GM19468 (cell line): ENCODE measurements around the gene MTHFD1L.
"Not testable (repeated sequence)": the region's sequence is repeated elsewhere in the genome, so short reads cannot be mapped to it uniquely, and the experiment has no call there.

ENCODE experiments used
- ATAC-seq: cut with Tn5 transposase; IDR thresholded peaks from one replicate; pipeline ENCODE4 v1.9.1; 2021; ENCODE audit warnings: mild to moderate bottlenecking, moderate library complexity, moderate number of reproducible peaks; ENCODE audit not compliant: unreplicated experiment; ENCODE audit errors: extremely low read depth

Gene MTHFD1L

DNA sequence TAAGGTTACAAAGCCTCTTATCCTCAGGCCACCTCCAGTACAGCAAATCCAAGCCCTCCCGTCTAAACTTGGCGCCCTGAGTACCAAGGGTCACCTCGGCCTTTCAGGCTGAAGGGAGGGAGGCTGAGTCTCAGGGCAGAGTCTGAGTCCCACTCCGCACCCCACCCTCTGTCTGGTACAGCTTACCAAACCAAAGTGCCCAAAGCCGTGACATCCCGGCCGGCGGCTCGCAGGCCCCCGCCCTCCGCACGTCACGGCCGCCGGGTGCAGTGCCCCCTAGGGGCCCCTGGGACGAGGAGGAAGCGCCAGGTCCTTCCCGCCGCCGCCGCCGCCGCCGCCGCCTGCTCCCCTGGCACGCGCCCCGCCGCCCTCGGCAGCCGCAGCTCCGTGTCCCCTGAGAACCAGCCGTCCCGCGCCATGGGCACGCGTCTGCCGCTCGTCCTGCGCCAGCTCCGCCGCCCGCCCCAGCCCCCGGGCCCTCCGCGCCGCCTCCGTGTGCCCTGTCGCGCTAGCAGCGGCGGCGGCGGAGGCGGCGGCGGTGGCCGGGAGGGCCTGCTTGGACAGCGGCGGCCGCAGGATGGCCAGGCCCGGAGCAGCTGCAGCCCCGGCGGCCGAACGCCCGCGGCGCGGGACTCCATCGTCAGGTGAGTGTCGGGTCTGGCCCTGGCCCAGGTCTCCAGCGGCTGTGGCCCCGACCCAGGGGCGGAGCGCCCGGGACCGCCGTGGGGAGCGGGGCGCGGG, at the start of gene MTHFD1L:
Gene MTHFD1L (plus strand): TSS at position 297 of the 741 bp plus-strand sequence. CDS start 121 bp downstream, at position 418.
- ATAC-seq = peak; percentile 54

DNA sequence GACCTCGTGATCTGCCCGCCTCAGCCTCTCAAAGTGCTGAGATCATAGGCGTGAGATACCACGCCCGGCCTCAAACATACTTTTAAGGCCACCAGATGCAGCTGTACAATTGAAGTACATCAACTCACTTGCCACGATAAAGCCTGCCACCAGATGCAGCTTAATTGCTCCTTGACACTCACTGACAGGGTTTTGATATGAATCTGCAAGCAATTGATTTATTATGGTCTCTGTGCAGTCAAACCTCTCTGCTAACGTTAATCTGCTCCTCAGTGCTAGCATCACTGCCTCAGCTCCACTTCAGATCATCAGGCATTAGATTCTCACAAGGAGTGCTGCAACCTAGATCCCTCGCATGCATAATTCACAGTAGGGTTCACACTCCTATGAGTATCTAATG, 48.9 kb upstream of the MTHFD1L start:
- ATAC-seq = not testable (repeated sequence)

DNA sequence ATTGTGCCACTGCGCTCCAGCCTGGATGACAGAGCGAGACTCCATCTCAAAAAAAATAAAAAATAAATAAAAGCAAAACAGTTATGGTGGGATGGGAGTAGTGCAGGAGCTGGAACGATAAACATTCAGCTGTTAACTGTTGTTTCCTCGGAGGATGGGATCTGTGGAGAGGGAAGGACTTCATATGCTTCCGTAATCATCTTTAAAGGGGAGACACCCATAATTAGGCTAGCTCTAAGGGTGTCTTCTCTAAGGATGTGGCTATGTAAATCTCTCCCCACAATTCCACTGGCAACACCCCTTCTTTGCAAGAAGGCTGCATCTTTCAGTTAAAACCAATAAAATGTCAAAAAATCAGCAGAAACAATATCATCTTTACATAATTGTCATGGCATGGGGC, 42.6 kb upstream of the MTHFD1L start:
- ATAC-seq = no peak

GRCh38 chr6:150826788-150827187, 38.7 kb upstream of the MTHFD1L start:
- no peak for ATAC-seq

DNA sequence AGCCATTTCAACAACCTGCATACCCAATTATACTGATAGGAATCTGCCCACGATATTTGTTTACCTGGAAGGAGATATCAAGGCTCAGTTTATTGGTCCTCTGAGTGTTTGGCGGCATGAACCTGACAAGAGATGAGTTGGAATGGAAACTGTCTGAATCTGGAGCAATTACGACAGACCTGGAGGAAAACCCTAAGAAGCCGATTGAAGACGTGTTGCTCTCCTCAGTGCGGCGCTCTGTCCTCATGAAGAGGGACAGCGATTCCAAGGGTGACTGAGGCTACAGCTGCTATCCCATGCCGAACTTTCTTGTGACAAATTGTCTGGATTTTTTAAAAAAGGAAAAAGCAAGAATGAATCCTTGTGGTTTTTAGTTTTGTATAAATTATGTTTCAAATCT, 37.4 kb upstream of the MTHFD1L start:
- ATAC-seq = not testable (repeated sequence)

GRCh38 chr6:150830439-150831165, 34.9 kb upstream of the MTHFD1L start:
- ATAC-seq = no peak

- no peak for ATAC-seq
These were observed 33.9 kb upstream of the MTHFD1L start for GRCh38 chr6:150831577-150831976.

DNA sequence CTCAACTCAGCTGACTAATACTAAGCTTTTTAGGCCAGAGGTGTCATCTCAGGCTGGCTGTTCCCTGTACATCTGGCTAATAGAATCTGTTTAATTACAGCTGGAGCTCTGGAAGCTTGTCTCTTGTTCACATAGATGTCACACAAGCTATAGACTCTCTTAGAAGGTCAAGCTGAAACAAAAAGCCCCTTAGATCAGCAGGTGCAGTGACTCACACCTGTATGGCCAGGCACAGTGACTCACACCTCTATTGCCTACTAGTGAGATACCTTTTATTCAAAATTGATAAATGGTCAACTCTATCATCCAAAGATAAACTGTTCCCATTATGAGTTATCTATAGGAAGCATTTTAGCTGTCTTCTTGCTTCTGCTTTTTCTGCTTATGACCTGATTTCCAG, 29.9 kb upstream of the MTHFD1L start:
- ATAC-seq = no peak

DNA sequence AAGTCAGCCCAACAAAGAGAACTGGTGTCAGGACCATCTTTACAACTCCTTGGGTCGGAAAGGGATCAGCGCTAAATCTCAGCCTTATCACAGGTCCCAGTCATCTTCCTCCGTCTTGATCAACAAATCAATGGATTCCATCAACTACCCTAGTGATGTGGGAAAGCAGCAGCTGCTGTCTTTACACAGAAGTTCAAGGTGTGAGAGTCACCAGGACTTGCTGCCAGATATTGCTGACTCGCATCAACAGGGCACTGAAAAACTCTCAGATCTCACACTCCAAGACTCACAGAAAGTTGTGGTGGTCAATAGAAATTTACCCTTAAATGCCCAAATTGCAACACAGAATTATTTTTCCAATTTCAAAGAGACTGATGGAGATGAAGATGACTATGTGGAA, 25.3 kb upstream of the MTHFD1L start:
- ATAC-seq = no peak

- no peak for ATAC-seq
These were observed 24.3 kb upstream of the MTHFD1L start for GRCh38 chr6:150841189-150841588.

- ATAC-seq = no peak
These were observed 23.8 kb upstream of the MTHFD1L start for GRCh38 chr6:150841697-150842096.

DNA sequence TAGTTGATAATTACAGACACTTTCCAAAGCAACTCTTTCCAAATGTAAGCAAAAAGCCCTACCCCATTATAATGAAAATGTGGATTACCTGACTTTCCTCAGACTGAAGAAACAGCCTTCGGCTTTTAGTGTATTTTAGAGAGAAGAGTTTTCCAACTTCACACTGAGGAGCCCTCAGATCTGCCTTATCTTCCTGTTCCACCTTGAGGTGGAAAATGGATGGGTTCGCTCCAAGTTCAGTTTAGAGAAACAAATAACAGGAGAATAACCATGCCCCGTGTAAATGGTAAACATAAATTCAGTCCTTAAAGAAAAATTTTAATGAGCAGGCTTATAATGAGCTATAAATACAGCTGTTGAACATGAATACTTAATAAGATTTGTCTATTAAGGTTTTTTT, 21.1 kb upstream of the MTHFD1L start:
- ATAC-seq = no peak

GRCh38 chr6:150846641-150847040, 18.9 kb upstream of the MTHFD1L start:
- no peak for ATAC-seq

DNA sequence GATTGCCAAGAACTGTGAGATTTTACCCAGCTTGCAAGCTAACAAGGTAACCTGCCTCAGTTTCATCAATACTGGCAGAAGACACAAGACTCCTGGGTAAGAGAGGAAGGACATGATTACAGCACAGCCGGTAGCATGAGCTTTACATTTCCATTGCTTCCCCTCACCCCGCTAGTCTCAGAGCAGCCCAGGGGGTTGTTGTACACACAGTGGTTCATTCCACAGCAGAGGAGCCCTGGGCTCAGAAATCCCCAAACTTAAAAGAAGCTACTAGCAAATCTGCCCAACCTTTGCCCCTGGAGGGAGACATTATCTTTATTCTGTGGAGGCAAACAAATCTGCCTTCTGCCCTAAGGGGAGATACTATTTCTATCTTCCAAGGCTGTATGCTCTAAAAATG, 17.1 kb upstream of the MTHFD1L start:
- ATAC-seq = no peak

DNA sequence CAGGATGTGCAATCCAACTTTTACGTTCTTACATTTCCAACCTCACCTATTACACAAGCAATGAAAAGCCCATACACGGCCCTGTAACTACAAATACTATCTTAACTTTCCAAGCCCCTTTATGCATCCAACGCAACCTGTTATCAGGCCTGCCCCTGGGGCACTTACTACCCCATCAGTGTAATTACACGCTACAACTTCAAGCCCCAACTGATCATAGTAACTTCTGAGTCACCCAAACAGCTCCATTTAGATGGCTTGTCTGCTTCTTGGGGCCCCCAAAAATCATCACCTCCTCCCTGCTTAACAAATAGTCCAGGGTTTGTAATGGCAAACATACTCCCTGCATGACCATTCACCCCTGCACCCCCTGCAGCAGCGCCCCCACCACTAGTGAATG, 11.1 kb upstream of the MTHFD1L start:
- ATAC-seq = not testable (repeated sequence)

- not testable (repeated sequence) for ATAC-seq
These were observed 10.3 kb upstream of the MTHFD1L start for GRCh38 chr6:150855171-150855570.

DNA sequence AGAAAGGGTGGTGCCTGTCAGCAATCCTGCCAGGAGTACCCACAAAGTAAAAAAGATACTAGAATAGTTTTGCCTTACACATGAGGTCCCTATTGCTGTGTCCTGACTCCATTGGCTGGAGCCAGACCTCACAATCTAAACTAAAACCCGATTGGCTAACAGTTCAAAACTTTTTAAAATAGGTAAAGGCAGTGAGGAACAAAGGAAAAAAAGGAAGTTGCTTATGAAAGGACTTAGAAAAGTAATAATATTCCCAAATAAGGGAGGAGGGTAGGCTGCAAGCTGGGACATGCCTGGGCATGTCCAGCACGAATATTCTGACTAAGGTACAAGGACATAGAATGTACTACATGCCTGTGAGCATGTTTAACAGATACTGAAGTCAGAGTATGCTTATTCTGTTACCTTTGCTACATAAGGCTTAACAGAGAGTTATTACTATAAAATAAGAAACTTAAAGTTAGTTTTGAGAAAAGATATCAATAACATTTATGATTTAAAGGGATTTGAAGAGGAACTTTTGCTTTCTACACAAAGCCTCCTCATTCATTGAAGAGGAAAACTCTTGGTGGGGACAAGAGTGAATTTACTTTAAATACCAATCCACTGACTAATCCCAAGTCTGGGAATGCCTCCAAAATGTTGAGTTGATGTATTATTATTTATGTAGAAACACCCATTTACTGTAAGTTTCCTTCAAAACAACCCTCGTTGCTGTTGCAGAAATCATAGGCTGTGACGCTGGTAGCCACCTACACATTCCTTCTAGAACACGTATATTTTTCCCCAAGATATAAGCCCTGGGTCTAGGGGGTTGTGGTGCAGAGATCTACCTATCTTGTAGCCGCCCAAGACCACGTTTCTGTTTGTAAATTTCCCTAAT, 8.2 kb upstream of the MTHFD1L start:
- no peak for ATAC-seq

GRCh38 chr6:150857945-150858308, 7.6 kb upstream of the MTHFD1L start:
- ATAC-seq = no peak

GRCh38 chr6:150861448-150862168, 3.9 kb upstream of the MTHFD1L start:
- ATAC-seq = not testable (repeated sequence)
